Measurements from ENCODE around the gene FLNC. TPM values are rescaled to one million over a fixed set of nuclear protein-coding genes. Genes with fewer than 3 reads are reported as not detected.

FLNC gene
- total RNA-seq, 2 donors from 2014 or later: 0.02 to 0.07 TPM

GRCh38 chr7:128881458-128882125 is 51.4 kb downstream of the FLNC start:
- H3K36me3 Mint-ChIP-seq (ENCODE audit: insufficient read depth in 2 of 2): no peaks in the 10 kb centered on the region
- no peak overlapping the region for H3K4me3 Mint-ChIP-seq
- DNase-seq (no peak), ATAC-seq (replicated peaks in 1 of 2) (no peak)
- no peaks in the 10 kb centered on the region for H3K4me1 Mint-ChIP-seq (ENCODE audit: low read depth)
- H3K27me3 Mint-ChIP-seq (ENCODE audit: low read depth): no peaks in the 10 kb centered on the region
- H3K27ac Mint-ChIP-seq: no peak overlapping the region
- no peaks in the 10 kb centered on the region for H3K9me3 Mint-ChIP-seq

GRCh38 chr7:128882134-128882533 is 51.9 kb downstream of the FLNC start:
- Mint-ChIP-seq H3K4me1 (ENCODE audit: low read depth) (no peaks in the 10 kb centered on the region), H3K4me3 (no peak overlapping the region), H3K9me3 (no peaks in the 10 kb centered on the region), H3K27me3 (ENCODE audit: low read depth) (no peaks in the 10 kb centered on the region), H3K27ac (no peak overlapping the region), H3K36me3 (ENCODE audit: insufficient read depth in 2 of 2) (no peaks in the 10 kb centered on the region)
- ATAC-seq (replicated peaks in 1 of 2) (no peak), DNase-seq (no peak)

DNA sequence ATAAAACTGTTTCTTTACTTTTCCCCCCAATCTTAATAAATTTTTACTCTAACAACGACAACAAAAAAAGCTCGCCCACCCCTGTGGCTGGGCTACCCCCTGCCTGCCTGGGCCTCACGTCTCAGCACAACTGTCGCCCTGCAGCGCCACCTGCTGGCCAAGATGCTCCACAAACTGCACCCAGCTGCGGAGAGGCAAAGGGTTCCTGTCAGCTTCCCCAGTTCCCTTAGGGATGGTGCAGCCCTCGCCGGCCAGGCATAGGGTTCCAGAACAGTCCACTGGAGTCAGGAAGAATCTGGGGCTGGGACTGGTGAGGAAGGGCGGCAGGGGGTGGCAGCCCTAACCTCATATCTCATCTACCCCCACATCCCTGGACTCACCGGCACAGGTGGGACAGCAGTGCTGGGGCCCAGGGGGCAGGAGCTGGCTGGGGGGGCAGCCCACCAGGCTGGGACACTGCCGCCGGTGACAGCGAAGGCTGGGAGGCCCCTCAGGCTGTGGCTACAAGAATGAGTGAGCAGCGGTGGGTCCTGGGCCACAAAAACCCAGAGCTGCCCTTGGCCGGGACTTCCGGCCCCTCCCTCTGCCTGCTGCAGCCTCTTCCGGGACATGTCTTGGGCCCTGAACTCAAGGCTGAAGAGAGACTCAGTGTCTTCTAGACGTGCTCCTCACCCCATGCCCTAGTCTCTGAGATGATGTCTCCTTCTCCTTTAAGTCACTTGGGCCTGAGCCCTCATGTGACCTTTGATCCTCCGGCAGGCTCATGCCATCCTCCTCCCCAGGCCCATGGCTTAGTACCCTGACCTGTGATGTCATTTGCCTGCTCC is 53.6 kb downstream of the FLNC start:
- peak overlapping the region; percentile 53 for H3K27ac Mint-ChIP-seq
- no peaks in the 10 kb centered on the region for H3K27me3 Mint-ChIP-seq (ENCODE audit: low read depth)
- ATAC-seq (replicated peaks in 1 of 2): peak; percentile 78

GRCh38 chr7:128884561-128885369 is 54.6 kb downstream of the FLNC start:
- Mint-ChIP-seq H3K36me3 (ENCODE audit: insufficient read depth in 2 of 2) (no peaks in the 10 kb centered on the region), H3K27me3 (ENCODE audit: low read depth) (peaks cover 6% of the 10 kb centered on the region), H3K4me1 (ENCODE audit: low read depth) (no peaks in the 10 kb centered on the region), H3K4me3 (no peak overlapping the region), H3K9me3 (no peaks in the 10 kb centered on the region), H3K27ac (no peak overlapping the region)
- DNase-seq: no peak
- no peak for ATAC-seq (replicated peaks in 1 of 2)

More for the DNA sequence above, 53.6 kb downstream of the FLNC start:
- Mint-ChIP-seq H3K4me3 (no peak overlapping the region), H3K9me3 (no peaks in the 10 kb centered on the region), H3K4me1 (ENCODE audit: low read depth) (no peaks in the 10 kb centered on the region), H3K36me3 (ENCODE audit: insufficient read depth in 2 of 2) (no peaks in the 10 kb centered on the region)
- peak; percentile 85 to 88 for DNase-seq

DNA sequence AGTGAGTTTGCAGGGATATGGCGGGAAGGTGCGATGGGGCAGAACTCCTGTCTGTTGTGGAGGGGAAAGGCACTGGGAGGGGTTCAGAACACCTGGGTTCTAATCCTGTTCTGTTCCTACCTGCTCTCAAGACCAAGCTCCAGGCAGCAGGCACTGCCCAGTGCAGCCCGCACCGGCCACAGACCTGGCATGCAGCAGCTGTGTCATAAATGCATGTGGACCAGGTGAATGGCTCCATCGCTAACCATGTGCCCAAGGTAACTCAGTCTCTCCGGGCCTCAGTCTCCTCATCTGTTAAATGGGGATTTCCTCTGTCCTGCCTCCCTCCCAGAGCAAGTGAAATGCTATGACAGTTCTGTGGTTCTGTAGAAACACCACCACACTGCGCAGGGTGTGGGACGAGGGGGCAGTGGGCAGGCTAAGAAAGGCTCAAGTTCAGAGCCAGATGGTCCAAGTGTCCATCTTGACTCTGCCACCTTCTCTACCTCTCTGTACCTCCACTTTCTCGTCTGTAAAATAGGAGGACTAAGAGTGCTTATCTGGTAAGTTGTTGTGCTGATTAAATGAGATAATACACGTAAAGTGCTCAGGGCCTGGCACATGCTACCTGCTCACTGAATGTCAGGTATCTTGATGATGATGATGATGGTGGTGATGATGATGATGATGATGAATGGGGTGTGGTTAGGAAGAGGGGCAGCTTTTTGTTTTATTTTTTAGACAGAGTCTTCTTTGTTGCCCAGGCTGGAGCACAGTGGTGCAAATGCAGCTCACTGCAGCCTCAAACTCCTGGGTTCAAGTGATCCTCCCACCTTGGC is 55.4 kb downstream of the FLNC start:
- DNase-seq (no peak), ATAC-seq (replicated peaks in 1 of 2) (no peak)
- Mint-ChIP-seq H3K27me3 (ENCODE audit: low read depth) (peaks cover 11% of the 10 kb centered on the region), H3K27ac (no peak overlapping the region), H3K9me3 (no peaks in the 10 kb centered on the region), H3K4me1 (ENCODE audit: low read depth) (no peaks in the 10 kb centered on the region), H3K36me3 (ENCODE audit: insufficient read depth in 2 of 2) (no peaks in the 10 kb centered on the region), H3K4me3 (no peak overlapping the region)

DNA sequence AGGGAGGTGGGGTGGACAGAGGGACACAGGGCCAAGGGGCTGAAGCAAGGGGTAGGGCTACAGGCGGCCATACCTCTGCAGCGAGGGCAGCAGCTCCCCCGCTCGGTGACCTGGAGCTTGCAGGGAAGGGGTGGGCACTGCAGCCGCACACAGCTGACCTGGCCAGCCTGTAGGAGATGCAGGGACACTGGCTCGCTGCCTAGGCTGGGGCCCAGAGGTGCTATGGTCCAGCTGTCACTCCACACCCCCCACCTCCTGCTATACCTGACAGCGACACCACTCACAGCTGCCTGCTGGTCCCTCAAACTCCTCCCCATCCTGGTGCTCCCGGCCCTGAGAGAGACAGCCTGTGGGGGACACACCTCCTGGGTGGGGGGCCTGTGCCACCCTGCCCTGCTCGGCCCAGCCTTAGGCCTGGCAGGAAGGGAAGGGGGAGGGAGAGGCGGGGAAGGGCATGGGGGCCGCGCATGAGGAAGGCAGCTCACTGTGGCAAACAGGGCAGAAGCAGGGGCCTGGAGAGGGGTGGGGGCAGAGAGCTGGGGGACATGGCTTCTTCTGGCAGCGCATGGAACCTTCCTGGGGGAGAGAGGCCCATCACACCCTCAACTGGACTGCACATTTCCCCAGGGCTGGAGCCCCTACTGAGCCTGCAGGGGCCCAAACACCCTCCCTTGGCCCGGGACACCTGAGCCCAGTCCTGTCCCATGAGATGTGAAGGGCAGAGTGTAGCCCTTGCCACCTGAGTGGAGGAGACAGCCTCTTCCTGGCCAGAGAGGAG is 56.4 kb downstream of the FLNC start:
- no peak for ATAC-seq (replicated peaks in 1 of 2)
- Mint-ChIP-seq H3K4me3 (no peak overlapping the region), H3K9me3 (no peaks in the 10 kb centered on the region), H3K4me1 (ENCODE audit: low read depth) (no peaks in the 10 kb centered on the region), H3K27me3 (ENCODE audit: low read depth) (peaks cover 11% of the 10 kb centered on the region), H3K27ac (no peak overlapping the region), H3K36me3 (ENCODE audit: insufficient read depth in 2 of 2) (no peaks in the 10 kb centered on the region)
- DNase-seq: no peak

GRCh38 chr7:128887169-128888038 is 57.2 kb downstream of the FLNC start:
- Mint-ChIP-seq H3K4me1 (ENCODE audit: low read depth) (no peaks in the 10 kb centered on the region), H3K9me3 (no peaks in the 10 kb centered on the region), H3K36me3 (ENCODE audit: insufficient read depth in 2 of 2) (no peaks in the 10 kb centered on the region), H3K27me3 (ENCODE audit: low read depth) (peaks cover 11% of the 10 kb centered on the region), H3K27ac (no peak overlapping the region), H3K4me3 (no peak overlapping the region)
- DNase-seq: no peak
- ATAC-seq (replicated peaks in 1 of 2): no peak

- H3K4me3 Mint-ChIP-seq: no peak overlapping the region
- H3K4me1 Mint-ChIP-seq (ENCODE audit: low read depth): no peaks in the 10 kb centered on the region
- H3K9me3 Mint-ChIP-seq: no peaks in the 10 kb centered on the region
- ATAC-seq (replicated peaks in 1 of 2): no peak
- H3K36me3 Mint-ChIP-seq (ENCODE audit: insufficient read depth in 2 of 2): no peaks in the 10 kb centered on the region
- H3K27ac Mint-ChIP-seq: no peak overlapping the region
- no peak for DNase-seq
- peaks cover 11% of the 10 kb centered on the region for H3K27me3 Mint-ChIP-seq (ENCODE audit: low read depth)
Measured at GRCh38 chr7:128888039-128888755, 58.0 kb downstream of the FLNC start.

- H3K27me3 Mint-ChIP-seq (ENCODE audit: low read depth): peaks cover 11% of the 10 kb centered on the region
- H3K36me3 Mint-ChIP-seq (ENCODE audit: insufficient read depth in 2 of 2): no peaks in the 10 kb centered on the region
- H3K9me3 Mint-ChIP-seq: no peaks in the 10 kb centered on the region
- no peak overlapping the region for H3K4me3 Mint-ChIP-seq
- no peak for ATAC-seq (replicated peaks in 1 of 2)
- H3K4me1 Mint-ChIP-seq (ENCODE audit: low read depth): no peaks in the 10 kb centered on the region
- DNase-seq: no peak
- no peak overlapping the region for H3K27ac Mint-ChIP-seq
Measured at GRCh38 chr7:128888756-128889095, 58.5 kb downstream of the FLNC start.

- no peaks in the 10 kb centered on the region for H3K4me1 Mint-ChIP-seq (ENCODE audit: low read depth)
- ATAC-seq (replicated peaks in 1 of 2) (no peak), DNase-seq (no peak)
- H3K4me3 Mint-ChIP-seq: no peak overlapping the region
- H3K27ac Mint-ChIP-seq: no peak overlapping the region
- peaks cover 11% of the 10 kb centered on the region for H3K27me3 Mint-ChIP-seq (ENCODE audit: low read depth)
- no peaks in the 10 kb centered on the region for H3K36me3 Mint-ChIP-seq (ENCODE audit: insufficient read depth in 2 of 2)
- H3K9me3 Mint-ChIP-seq: no peaks in the 10 kb centered on the region
Measured at GRCh38 chr7:128889121-128889520, 58.9 kb downstream of the FLNC start.
